Neutrophil (primary cell): Measurements from ENCODE around the gene RASIP1.
"Not testable (repeated sequence)": the region's sequence is repeated elsewhere in the genome, so short reads cannot be mapped to it uniquely, and the experiment has no call there.

Source experiments
- H3K27ac ChIP-seq: fragments of 200-600 bp; sonication (generic); 2 replicates; pipeline ENCODE4 v1.5.1; 2016; ENCODE audit warnings: mild to moderate bottlenecking, moderate library complexity
- H3K27me3 ChIP-seq: fragments of 200-600 bp; sonication (generic); 2 replicates; pipeline ENCODE4 v1.6.0; 2016; ENCODE audit warnings: mild to moderate bottlenecking
- H3K36me3 ChIP-seq: fragments of 200-600 bp; sonication (generic); 2 replicates; pipeline ENCODE4 v1.5.1; 2017
- H3K4me1 ChIP-seq, 2 experiments: fragments of 200-600 bp in 1 of 2; sonication (generic) in 1 of 2; 1 replicate in 1 of 2; 2 replicates in 1 of 2; pipeline versions ENCODE4 v1.5.1 to v1.6.1; 2013 to 2016; ENCODE audit warnings: low read depth in 1 of 2, low read length in 1 of 2, mild to moderate bottlenecking in 1 of 2, moderate library complexity in 1 of 2; ENCODE audit not compliant: control insufficient read depth in 1 of 2, insufficient read depth in 1 of 2
- H3K4me3 ChIP-seq, 2 experiments: fragments of 200-600 bp in 1 of 2; sonication (generic) in 1 of 2; 1 replicate in 1 of 2; 2 replicates in 1 of 2; pipeline ENCODE4 v1.5.1; 2013 to 2016; ENCODE audit warnings: low read depth in 1 of 2, low read length in 1 of 2, mild to moderate bottlenecking in 1 of 2, moderate library complexity in 1 of 2
- H3K9me3 ChIP-seq: fragments of 200-600 bp; sonication (generic); 2 replicates; pipeline ENCODE4 v1.5.1; 2016
- TF ChIP-seq, protein P1 (sequence below): fragments of 200-600 bp; sonication (generic); IDR thresholded peaks from 2 replicates; pipeline ENCODE4 v1.5.1; 2016; ENCODE audit warnings: antibody characterized with exemption

The RASIP1 gene, protein sequence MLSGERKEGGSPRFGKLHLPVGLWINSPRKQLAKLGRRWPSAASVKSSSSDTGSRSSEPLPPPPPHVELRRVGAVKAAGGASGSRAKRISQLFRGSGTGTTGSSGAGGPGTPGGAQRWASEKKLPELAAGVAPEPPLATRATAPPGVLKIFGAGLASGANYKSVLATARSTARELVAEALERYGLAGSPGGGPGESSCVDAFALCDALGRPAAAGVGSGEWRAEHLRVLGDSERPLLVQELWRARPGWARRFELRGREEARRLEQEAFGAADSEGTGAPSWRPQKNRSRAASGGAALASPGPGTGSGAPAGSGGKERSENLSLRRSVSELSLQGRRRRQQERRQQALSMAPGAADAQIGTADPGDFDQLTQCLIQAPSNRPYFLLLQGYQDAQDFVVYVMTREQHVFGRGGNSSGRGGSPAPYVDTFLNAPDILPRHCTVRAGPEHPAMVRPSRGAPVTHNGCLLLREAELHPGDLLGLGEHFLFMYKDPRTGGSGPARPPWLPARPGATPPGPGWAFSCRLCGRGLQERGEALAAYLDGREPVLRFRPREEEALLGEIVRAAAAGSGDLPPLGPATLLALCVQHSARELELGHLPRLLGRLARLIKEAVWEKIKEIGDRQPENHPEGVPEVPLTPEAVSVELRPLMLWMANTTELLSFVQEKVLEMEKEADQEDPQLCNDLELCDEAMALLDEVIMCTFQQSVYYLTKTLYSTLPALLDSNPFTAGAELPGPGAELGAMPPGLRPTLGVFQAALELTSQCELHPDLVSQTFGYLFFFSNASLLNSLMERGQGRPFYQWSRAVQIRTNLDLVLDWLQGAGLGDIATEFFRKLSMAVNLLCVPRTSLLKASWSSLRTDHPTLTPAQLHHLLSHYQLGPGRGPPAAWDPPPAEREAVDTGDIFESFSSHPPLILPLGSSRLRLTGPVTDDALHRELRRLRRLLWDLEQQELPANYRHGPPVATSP

DNA sequence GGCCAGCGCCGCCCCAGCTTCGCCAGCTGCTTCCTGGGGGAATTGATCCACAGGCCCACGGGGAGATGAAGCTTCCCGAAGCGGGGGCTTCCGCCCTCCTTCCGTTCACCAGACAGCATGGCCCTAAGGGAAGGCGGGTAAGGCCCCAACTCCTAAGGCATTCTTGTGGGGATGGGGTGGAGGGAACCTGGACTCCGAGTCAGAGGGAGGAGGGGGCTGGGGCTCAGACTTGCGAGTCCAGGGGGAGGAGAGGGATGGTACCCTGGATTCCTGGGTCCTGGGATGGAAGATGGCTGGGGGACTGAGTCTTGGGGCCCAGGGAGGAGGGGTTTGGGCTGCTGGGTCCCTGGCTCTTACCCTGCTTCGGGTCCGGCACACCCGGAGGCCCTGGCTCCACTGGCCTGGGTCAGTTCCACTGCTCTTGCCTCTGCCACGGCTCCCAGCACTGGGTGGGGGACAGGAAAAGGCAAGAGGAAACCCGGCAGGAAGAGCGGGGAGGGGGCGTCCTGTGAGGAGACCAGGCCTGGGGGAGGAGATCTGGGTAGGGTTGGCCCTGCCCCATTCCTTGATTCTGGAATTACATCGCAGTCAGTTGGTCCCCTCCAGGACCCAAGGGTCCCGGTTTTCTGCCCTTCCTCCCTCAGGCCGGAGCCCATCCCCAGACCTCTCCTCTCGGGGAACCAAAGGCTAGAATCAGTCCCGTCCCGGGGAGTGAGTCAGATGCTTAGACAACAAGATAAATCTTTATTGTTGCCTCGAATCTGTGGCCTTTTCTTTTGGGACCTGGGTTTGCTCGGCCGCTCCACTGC, at the start of gene RASIP1:
TSS of gene RASIP1 (minus strand) at position 447 of the 809 bp plus-strand sequence. CDS start at position 119, 328 bp downstream.
- Histone ChIP-seq H3K4me1 (peaks cover 6 to 11% of the 10 kb centered on the region in 2 experiments), H3K4me3 (no peak within 1 kb of the TSS), H3K36me3 (no peaks in the 10 kb centered on the region), H3K9me3 (no peaks in the 10 kb centered on the region), H3K27me3 (peaks cover 81% of the 10 kb centered on the region), H3K27ac (no peak within 1 kb of the TSS)
- TF ChIP-seq, protein P1, sequence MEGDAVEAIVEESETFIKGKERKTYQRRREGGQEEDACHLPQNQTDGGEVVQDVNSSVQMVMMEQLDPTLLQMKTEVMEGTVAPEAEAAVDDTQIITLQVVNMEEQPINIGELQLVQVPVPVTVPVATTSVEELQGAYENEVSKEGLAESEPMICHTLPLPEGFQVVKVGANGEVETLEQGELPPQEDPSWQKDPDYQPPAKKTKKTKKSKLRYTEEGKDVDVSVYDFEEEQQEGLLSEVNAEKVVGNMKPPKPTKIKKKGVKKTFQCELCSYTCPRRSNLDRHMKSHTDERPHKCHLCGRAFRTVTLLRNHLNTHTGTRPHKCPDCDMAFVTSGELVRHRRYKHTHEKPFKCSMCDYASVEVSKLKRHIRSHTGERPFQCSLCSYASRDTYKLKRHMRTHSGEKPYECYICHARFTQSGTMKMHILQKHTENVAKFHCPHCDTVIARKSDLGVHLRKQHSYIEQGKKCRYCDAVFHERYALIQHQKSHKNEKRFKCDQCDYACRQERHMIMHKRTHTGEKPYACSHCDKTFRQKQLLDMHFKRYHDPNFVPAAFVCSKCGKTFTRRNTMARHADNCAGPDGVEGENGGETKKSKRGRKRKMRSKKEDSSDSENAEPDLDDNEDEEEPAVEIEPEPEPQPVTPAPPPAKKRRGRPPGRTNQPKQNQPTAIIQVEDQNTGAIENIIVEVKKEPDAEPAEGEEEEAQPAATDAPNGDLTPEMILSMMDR: no peak

DNA sequence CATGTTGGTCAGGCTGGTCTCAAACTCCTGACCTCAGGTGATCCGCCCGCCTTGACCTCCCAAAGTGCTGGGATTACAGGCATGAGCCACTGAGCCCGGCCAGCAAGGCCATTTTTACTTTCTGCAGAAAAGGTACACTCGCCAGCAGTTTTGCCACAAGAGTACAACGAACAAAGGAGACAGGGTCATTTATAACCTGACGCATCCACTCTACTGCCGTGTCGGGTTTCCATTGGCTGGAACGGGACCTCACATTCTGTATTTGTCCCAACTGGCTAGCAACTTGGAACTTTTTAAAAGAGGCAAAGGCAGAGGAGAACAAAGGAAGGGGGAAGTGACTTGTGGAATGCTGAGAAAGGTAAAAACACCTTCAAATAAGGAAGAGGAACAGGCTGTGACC, 46.9 kb upstream of the RASIP1 start:
- not testable (repeated sequence) for H3K36me3 ChIP-seq, H3K4me1 ChIP-seq, H3K4me3 ChIP-seq, H3K27ac ChIP-seq, H3K27me3 ChIP-seq, H3K9me3 ChIP-seq

DNA sequence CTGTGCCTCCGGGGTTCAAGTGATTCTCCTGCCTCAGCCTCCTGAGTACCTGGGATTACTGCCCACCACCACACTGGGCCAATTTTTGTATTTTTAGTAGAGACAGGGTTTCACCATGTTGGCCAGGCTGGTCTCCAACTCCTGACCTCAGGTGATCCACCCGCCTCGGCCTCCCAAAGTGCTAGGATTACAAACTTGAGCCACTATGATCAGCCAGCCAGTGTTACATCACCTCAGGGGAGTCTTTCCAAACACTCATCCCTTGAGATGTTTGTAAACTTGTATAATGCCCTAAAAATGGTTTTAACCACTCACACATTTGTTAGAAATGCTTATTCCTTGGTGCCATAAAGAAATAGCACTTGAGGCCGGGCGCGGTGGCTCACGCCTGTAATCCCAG, 46.0 kb upstream of the RASIP1 start:
- not testable (repeated sequence) for H3K4me3 ChIP-seq, H3K36me3 ChIP-seq, H3K27ac ChIP-seq, H3K9me3 ChIP-seq, H3K4me1 ChIP-seq
- peaks cover 17% of the 10 kb centered on the region for H3K27me3 ChIP-seq

DNA sequence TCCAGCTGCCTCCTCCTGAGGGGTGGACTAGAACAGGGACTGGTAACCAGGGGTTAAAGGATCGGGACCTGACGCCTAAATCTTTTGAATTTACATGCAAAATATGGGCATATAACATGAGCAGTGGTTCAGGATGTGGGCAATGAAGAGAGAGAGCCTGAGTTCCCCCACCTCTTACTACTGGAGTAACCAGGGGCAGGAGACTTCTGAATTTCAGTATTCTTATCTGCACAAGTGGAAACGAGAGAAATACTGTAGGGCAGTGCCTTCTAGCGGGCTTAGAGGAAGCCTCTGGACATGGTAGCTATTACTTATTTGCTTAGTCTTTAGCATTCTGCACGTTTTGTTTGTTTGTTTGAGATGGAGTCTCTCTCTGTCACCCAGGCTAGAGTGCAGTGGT, 44.1 kb upstream of the RASIP1 start:
- no peak overlapping the region for H3K27ac ChIP-seq
- no peak overlapping the region for H3K4me3 ChIP-seq
- H3K9me3 ChIP-seq: no peaks in the 10 kb centered on the region
- H3K27me3 ChIP-seq: peaks cover 17% of the 10 kb centered on the region
- no peaks in the 10 kb centered on the region for H3K4me1 ChIP-seq
- TF ChIP-seq, protein P1: no peak
- H3K36me3 ChIP-seq: no peaks in the 10 kb centered on the region

DNA sequence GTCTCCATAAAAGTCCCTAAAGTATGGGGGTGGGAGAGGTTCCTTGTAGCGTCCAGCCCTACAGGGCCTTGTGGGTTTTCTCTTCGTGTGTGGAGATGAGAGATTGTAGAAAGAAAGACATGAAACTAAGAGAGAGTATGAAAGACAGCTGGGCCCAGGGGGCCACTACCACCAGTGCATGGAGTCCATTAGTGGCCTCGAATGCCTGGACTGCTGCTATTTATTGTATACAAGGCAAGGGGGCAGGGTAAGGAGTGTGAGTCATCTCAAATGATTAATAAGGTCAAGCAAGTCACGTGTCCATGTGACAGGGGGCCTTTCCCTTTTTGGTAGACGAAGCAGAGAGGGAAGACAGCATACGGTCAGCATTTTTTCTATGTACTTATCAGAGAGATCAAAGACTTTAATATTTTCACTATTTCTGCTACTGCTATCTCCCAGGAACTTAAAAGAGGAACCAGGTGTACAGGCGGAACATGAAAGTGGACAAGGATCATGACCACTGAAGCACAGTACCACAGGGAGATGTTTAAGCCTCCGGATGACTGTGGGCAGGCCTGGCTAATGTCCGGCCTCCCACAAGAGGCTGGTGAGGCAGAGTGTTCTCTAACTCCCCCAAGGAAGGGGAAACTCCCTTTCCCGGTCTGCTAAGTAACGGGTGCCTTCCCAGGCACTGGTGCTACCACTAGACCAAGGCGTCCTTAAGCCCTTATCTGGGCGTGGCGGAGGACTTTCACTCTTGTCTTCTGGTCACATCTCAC, 40.4 kb upstream of the RASIP1 start:
- Histone ChIP-seq H3K36me3 (no peaks in the 10 kb centered on the region), H3K9me3 (no peaks in the 10 kb centered on the region), H3K27me3 (peaks cover 17% of the 10 kb centered on the region), H3K4me1 (no peaks in the 10 kb centered on the region), H3K4me3 (no peak overlapping the region), H3K27ac (no peak overlapping the region)
- TF ChIP-seq, protein P1: no peak
